ENCODE results near the gene NELL2. TPM values are rescaled to one million over a fixed set of nuclear protein-coding genes. Genes with fewer than 3 reads are reported as not detected.

NELL2 gene
- polyA plus RNA-seq, 1 of the 3 experiments (the other 2 are of a cell fraction): 0.35 TPM

- TF ChIP-seq, protein P1, sequence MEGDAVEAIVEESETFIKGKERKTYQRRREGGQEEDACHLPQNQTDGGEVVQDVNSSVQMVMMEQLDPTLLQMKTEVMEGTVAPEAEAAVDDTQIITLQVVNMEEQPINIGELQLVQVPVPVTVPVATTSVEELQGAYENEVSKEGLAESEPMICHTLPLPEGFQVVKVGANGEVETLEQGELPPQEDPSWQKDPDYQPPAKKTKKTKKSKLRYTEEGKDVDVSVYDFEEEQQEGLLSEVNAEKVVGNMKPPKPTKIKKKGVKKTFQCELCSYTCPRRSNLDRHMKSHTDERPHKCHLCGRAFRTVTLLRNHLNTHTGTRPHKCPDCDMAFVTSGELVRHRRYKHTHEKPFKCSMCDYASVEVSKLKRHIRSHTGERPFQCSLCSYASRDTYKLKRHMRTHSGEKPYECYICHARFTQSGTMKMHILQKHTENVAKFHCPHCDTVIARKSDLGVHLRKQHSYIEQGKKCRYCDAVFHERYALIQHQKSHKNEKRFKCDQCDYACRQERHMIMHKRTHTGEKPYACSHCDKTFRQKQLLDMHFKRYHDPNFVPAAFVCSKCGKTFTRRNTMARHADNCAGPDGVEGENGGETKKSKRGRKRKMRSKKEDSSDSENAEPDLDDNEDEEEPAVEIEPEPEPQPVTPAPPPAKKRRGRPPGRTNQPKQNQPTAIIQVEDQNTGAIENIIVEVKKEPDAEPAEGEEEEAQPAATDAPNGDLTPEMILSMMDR (IDR thresholded peaks at IDR 0.05): no peak
- TF ChIP-seq RCOR1 (IDR thresholded peaks at IDR 0.05; ENCODE audit: low read length) (no peak), REST (IDR thresholded peaks at IDR 0.05; ENCODE audit: low read depth, low read length) (no peak), MEF2A (IDR thresholded peaks at IDR 0.05; ENCODE audit: borderline replicate concordance, low read depth) (no peak), USF1 (IDR thresholded peaks at IDR 0.05; ENCODE audit: borderline replicate concordance, low read depth) (no peak)
Measured at GRCh38 chr12:44720265-44720664, 155.8 kb downstream of the NELL2 start (continued).

DNA sequence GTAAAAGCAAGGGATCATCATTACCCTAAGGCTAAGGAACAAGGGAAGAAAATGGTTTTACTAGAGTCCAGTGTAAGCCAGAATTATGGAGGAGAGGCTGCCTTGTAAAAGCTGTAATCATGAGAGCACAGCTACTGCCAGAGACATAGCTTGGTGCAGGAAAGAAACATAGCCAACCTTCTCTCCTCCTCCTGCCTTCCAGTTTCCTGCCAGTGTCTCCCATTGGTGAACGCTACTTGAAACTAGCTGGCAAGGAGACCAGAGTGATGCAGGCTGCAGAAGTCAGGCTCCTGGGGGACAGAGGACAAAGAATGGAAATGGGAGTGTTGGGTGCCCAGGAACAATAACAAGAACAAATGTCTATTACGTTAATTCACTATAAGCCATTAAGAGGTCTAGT, 158.5 kb downstream of the NELL2 start:
- Histone ChIP-seq H3K4me3 (ENCODE audit: low read depth in 2 of 2, low read length in 1 of 2) (no peak overlapping the region), H2AFZ (ENCODE audit: low read depth) (no peak overlapping the region), H3K27me3 (ENCODE audit: insufficient read depth) (no peaks in the 10 kb centered on the region), H3K36me3 (replicated peaks in 1 of 2; ENCODE audit: control insufficient read depth in 1 of 2, insufficient read depth in 2 of 2, low read length in 1 of 2) (no peaks in the 10 kb centered on the region), H3K9me2 (no peaks in the 10 kb centered on the region), H3K4me2 (no peak overlapping the region), H4K20me1 (ENCODE audit: insufficient read depth) (no peaks in the 10 kb centered on the region), H3K9me3 (no peaks in the 10 kb centered on the region), H3K27ac (ENCODE audit: low read depth in 2 of 2, low read length in 1 of 2) (no peak overlapping the region), H3K79me2 (ENCODE audit: insufficient read depth) (no peaks in the 10 kb centered on the region), H3K9ac (no peak overlapping the region), H3F3A (replicated peaks; ENCODE audit: insufficient read depth) (no peaks in the 10 kb centered on the region), H3K4me1 (ENCODE audit: control insufficient read depth in 1 of 2, insufficient read depth in 2 of 2, low read depth in 1 of 2, low read length in 1 of 2) (peaks cover 0 to 8% of the 10 kb centered on the region in 2 experiments; a peak in 1 of 4 replicates)
- DNase-seq: no peak
- 47% methylated on average over 2 of the region's 2 CpGs for WGBS (ENCODE audit: low lambda C conversion rate)
- CTCF ChIA-PET: interaction anchor here (1.0 to 1.3 kb wide), 3 partner anchors 14 to 231 kb away, joined by 3 to 4 read pairs (median 4); no protein-coding TSS in a partner anchor
- POLR2A ChIA-PET: no interaction called here
- TF ChIP-seq NFIC (IDR thresholded peaks at IDR 0.05; ENCODE audit: borderline replicate concordance): no peak
- TF ChIP-seq GABPA (IDR thresholded peaks at IDR 0.05; ENCODE audit: low read depth): no peak
- no peak for TF ChIP-seq FOXJ3 (CRISPR knock-in tag; IDR thresholded peaks at IDR 0.05)
- TF ChIP-seq PBX3 (IDR thresholded peaks at IDR 0.05): no peak
- TF ChIP-seq EP300 (IDR thresholded peaks at IDR 0.05; ENCODE audit: borderline replicate concordance in 1 of 2, low read depth in 1 of 2, low read length in 1 of 2): no peak

Measured in SK-N-SH (cell line).